GM23338 (cell line): ENCODE results near the gene CAMKV. TPM values are rescaled to one million over a fixed set of nuclear protein-coding genes. Genes with fewer than 3 reads are reported as not detected.

Experiments used
- ATAC-seq: fragments of 200-7000 bp; cut with Tn5 transposase; 3 replicates; pipeline ENCODE4 v1.9.1; 2020
- DNase-seq: peaks from one replicate; pipeline ENCODE4 v3.0.0-alpha.2; 2015; ENCODE audit warnings: low spot score
- H2AFZ ChIP-seq: fragments of 200-600 bp; sonication (generic); 2 replicates; pipeline ENCODE4 v1.8.0; 2016; ENCODE audit warnings: antibody characterized with exemption, mild to moderate bottlenecking, moderate library complexity
- H3F3A ChIP-seq: fragments of 200-600 bp; sonication (generic); replicated peaks from 2 replicates; pipeline ENCODE4 v1.8.0; 2017; ENCODE audit warnings: antibody characterized with exemption, mixed run types, low read depth
- H3K27ac ChIP-seq: fragments of 200-600 bp; sonication (generic); 2 replicates; pipeline ENCODE4 v1.6.1; 2016; ENCODE audit warnings: low read depth
- H3K27me3 ChIP-seq: fragments of 200-600 bp; sonication (generic); 2 replicates; pipeline ENCODE4 v1.8.0; 2016; ENCODE audit warnings: mild to moderate bottlenecking, mixed run types, moderate library complexity; ENCODE audit not compliant: insufficient read depth
- H3K36me3 ChIP-seq: fragments of 200-600 bp; sonication (generic); 2 replicates; pipeline ENCODE4 v1.8.0; 2016; ENCODE audit warnings: mild to moderate bottlenecking; ENCODE audit not compliant: insufficient read depth
- H3K4me1 ChIP-seq: fragments of 200-600 bp; sonication (generic); 2 replicates; pipeline ENCODE4 v1.8.0; 2016; ENCODE audit warnings: mild to moderate bottlenecking, moderate library complexity; ENCODE audit not compliant: insufficient read depth
- H3K4me2 ChIP-seq: fragments of 200-600 bp; sonication (generic); 2 replicates; pipeline ENCODE4 v1.7.1; 2017; ENCODE audit warnings: mixed run types
- H3K4me3 ChIP-seq: fragments of 200-600 bp; sonication (generic); 2 replicates; pipeline ENCODE4 v1.6.1; 2016; ENCODE audit warnings: mixed run types
- H3K79me2 ChIP-seq: fragments of 200-600 bp; sonication (generic); replicated peaks from 2 replicates; pipeline ENCODE4 v1.8.0; 2017; ENCODE audit warnings: mild to moderate bottlenecking; ENCODE audit not compliant: insufficient read depth
- H3K9me2 ChIP-seq: fragments of 200-600 bp; sonication (generic); 2 replicates; pipeline ENCODE4 v1.8.0; 2017; ENCODE audit not compliant: insufficient read depth
- H4K20me1 ChIP-seq: fragments of 200-600 bp; sonication (generic); replicated peaks from 2 replicates; pipeline ENCODE4 v1.8.0; 2017; ENCODE audit warnings: mild to moderate bottlenecking; ENCODE audit not compliant: insufficient read depth
- H3K27ac Mint-ChIP-seq: 2 replicates; pipeline ENCODE4 v1.8.0; 2020; ENCODE audit warnings: inconsistent platforms, mild to moderate bottlenecking, moderate library complexity, mixed read lengths
- H3K27me3 Mint-ChIP-seq: 3 replicates; pipeline ENCODE4 v1.8.0; 2022; ENCODE audit warnings: low read depth, mild to moderate bottlenecking, moderate library complexity, mixed read lengths, inconsistent platforms; ENCODE audit not compliant: insufficient read depth, poor library complexity
- H3K36me3 Mint-ChIP-seq: 3 replicates; pipeline ENCODE4 v1.8.0; 2021; ENCODE audit warnings: low read depth, mild to moderate bottlenecking, inconsistent platforms, moderate library complexity, mixed read lengths
- H3K4me1 Mint-ChIP-seq: 3 replicates; pipeline ENCODE4 v1.8.0; 2020; ENCODE audit warnings: mild to moderate bottlenecking, inconsistent platforms, mixed read lengths
- H3K4me3 Mint-ChIP-seq: 3 replicates; pipeline ENCODE4 v1.8.0; 2021; ENCODE audit warnings: moderate library complexity, mild to moderate bottlenecking, inconsistent platforms, mixed read lengths
- H3K9me3 Mint-ChIP-seq: 3 replicates; pipeline ENCODE4 v1.8.0; 2020; ENCODE audit warnings: moderate library complexity, mild to moderate bottlenecking, inconsistent platforms, mixed read lengths
- CREB1 ChIP-seq: fragments of 250-450 bp; sonication (Bioruptor Pico); IDR thresholded peaks from 2 replicates; pipeline ENCODE4 v1.5.0; 2020; ENCODE audit warnings: low read depth, mild to moderate bottlenecking, moderate library complexity
- EZH2 ChIP-seq: fragments of 200-600 bp; sonication (generic); IDR thresholded peaks from one replicate; pipeline ENCODE4 v1.8.0; 2017; ENCODE audit warnings: antibody characterized with exemption, mild to moderate bottlenecking, low read depth; ENCODE audit not compliant: unreplicated experiment
- EZH2phosphoT487 ChIP-seq: fragments of 200-600 bp; sonication (generic); IDR thresholded peaks from one replicate; pipeline ENCODE4 v1.8.1; 2018; ENCODE audit warnings: antibody characterized with exemption; ENCODE audit not compliant: unreplicated experiment
- JUNB ChIP-seq: IDR thresholded peaks from one replicate; pipeline ENCODE4 v1.6.1; 2016; ENCODE audit warnings: antibody characterized with exemption; ENCODE audit not compliant: unreplicated experiment
- NANOG ChIP-seq: IDR thresholded peaks from 2 replicates; pipeline ENCODE4 v1.6.1; 2016; ENCODE audit warnings: antibody characterized with exemption, borderline replicate concordance
- POLR2AphosphoS5 ChIP-seq: IDR thresholded peaks from 2 replicates; pipeline ENCODE4 v1.6.1; 2016; ENCODE audit warnings: antibody characterized with exemption, low read depth
- ZNF114 ChIP-seq: fragments of 250-450 bp; sonication (Bioruptor Pico); IDR thresholded peaks from 2 replicates; pipeline ENCODE4 v1.5.0; 2020; ENCODE audit warnings: mild to moderate bottlenecking, moderate library complexity
- ZNF331 ChIP-seq: fragments of 250-450 bp; sonication (Bioruptor Pico); IDR thresholded peaks from 2 replicates; pipeline ENCODE4 v1.5.0; 2020; ENCODE audit warnings: low read depth, mild to moderate bottlenecking, moderate library complexity
- ZNF462 ChIP-seq: fragments of 250-450 bp; sonication (Bioruptor Pico); IDR thresholded peaks from 2 replicates; pipeline ENCODE4 v1.5.0; 2020; ENCODE audit warnings: mild to moderate bottlenecking, moderate library complexity
- polyA plus RNA-seq: library from polyadenylated mRNA; unstranded; fragments of >200 nt; fragmentation: Nextera tagmentation; extraction: Ambion mirVana; gene quantifications from 2 replicates; pipeline ENCODE4 v1.2.1, GENCODE V29; 2016
- total RNA-seq: library from RNA; depleted of rRNA; stranded (reverse); fragments of >200 nt; shearing (Covaris generic); gene quantifications from 2 replicates; pipeline ENCODE4 v1.2.3, GENCODE V29; 2014
- TF ChIP-seq, protein P1 (sequence below): IDR thresholded peaks from one replicate; pipeline ENCODE4 v1.6.1; 2018; ENCODE audit warnings: antibody characterized with exemption; ENCODE audit not compliant: unreplicated experiment

The CAMKV gene
- total and polyA plus RNA-seq, 2 experiments from 2014 or later, result 38.3 to 80.1 TPM

- no peak for ATAC-seq
- Histone ChIP-seq H3K4me3 (no peak overlapping the region), H2AFZ (no peak overlapping the region), H3K79me2 (no peaks in the 10 kb centered on the region), H3K9me2 (no peaks in the 10 kb centered on the region), H3K4me1 (peaks cover 23% of the 10 kb centered on the region), H3K27me3 (no peaks in the 10 kb centered on the region), H4K20me1 (no peaks in the 10 kb centered on the region), H3K4me2 (no peak overlapping the region), H3K27ac (no peak overlapping the region), H3K36me3 (no peaks in the 10 kb centered on the region), H3F3A (0 out of 2 replicates have a peak, but pooled peaks cover 4% of the 10 kb centered on the region)
- Mint-ChIP-seq H3K36me3 (no peaks in the 10 kb centered on the region), H3K4me1 (peaks cover 29% of the 10 kb centered on the region), H3K27ac (no peak overlapping the region), H3K4me3 (no peak overlapping the region), H3K9me3 (no peaks in the 10 kb centered on the region; the same call in 2 of the 3 replicates), H3K27me3 (peaks cover 11% of the 10 kb centered on the region)
- DNase-seq, result no peak
- TF ChIP-seq ZNF331 (CRISPR knock-in tag) (no peak), POLR2AphosphoS5 (no peak), JUNB (no peak), EZH2phosphoT487 (no peak), ZNF114 (CRISPR knock-in tag) (no peak), CREB1 (CRISPR knock-in tag) (no peak), EZH2 (no peak), NANOG (no peak), ZNF462 (CRISPR knock-in tag) (no peak)
- TF ChIP-seq, protein P1, sequence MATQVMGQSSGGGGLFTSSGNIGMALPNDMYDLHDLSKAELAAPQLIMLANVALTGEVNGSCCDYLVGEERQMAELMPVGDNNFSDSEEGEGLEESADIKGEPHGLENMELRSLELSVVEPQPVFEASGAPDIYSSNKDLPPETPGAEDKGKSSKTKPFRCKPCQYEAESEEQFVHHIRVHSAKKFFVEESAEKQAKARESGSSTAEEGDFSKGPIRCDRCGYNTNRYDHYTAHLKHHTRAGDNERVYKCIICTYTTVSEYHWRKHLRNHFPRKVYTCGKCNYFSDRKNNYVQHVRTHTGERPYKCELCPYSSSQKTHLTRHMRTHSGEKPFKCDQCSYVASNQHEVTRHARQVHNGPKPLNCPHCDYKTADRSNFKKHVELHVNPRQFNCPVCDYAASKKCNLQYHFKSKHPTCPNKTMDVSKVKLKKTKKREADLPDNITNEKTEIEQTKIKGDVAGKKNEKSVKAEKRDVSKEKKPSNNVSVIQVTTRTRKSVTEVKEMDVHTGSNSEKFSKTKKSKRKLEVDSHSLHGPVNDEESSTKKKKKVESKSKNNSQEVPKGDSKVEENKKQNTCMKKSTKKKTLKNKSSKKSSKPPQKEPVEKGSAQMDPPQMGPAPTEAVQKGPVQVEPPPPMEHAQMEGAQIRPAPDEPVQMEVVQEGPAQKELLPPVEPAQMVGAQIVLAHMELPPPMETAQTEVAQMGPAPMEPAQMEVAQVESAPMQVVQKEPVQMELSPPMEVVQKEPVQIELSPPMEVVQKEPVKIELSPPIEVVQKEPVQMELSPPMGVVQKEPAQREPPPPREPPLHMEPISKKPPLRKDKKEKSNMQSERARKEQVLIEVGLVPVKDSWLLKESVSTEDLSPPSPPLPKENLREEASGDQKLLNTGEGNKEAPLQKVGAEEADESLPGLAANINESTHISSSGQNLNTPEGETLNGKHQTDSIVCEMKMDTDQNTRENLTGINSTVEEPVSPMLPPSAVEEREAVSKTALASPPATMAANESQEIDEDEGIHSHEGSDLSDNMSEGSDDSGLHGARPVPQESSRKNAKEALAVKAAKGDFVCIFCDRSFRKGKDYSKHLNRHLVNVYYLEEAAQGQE, result no peak
Observed at GRCh38 chr3:49879721-49880120, 10.0 kb upstream of the CAMKV start.
